ENCODE results near the gene GLRX5. TPM values are rescaled to one million over a fixed set of nuclear protein-coding genes. Genes with fewer than 3 reads are reported as not detected.
"Not testable (repeated sequence)": the region's sequence is repeated elsewhere in the genome, so short reads cannot be mapped to it uniquely, and the experiment has no call there.

The GLRX5 gene
- total and polyA plus RNA-seq, 11 donors = 60.8 to 113 (median 78.5) TPM

GRCh38 chr14:95507174-95507573 is 27.7 kb upstream of the GLRX5 start:
- ATAC-seq = peak; percentile 65 to 93 (median 91)
- peak overlapping the region in 1 of 12 donors; percentile 16 for H3K4me3 ChIP-seq
- intact Hi-C loops (cut with DNase I) = no loop called here

DNA sequence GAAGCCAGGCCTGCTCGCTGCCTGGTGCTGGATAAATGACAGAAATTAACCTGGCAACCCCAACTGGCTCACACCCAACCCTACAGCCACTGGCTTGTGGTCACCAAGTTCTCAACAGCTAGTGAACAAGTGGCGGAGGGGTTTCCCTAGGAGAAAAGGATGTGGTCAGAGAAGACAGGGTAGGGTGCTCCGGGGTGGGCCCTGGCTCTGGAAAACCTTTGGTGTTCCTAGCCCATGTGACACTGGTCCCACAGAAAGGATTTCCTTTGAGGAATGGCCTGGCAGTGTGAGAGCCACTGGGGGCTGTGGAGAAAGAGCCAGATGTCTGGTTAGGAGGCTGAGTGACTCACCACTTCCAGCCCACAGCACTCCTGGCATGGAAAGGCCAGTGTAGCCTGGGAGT is 27.1 kb upstream of the GLRX5 start:
- DNase-seq (no peak), ATAC-seq (peak; percentile 19 to 71 (median 60))
- peaks cover 0 to 14% (median 0%) of the 10 kb centered on the region in 9 donors for H3K36me3 ChIP-seq
- peak overlapping the region in 11 of 12 donors; percentile 2 to 76 (median 63) for H3K27ac ChIP-seq
- WGBS, 4 donors = 50 to 60% (median 55%) methylated on average over 3 of the region's 3 CpGs
- TF ChIP-seq CTCF (IDR thresholded peaks at IDR 0.05) (no peak), POLR2A (IDR thresholded peaks at IDR 0.05) (no peak)
- H3K4me1 ChIP-seq = peaks cover 0 to 77% (median 29%) of the 10 kb centered on the region in 12 donors
- H3K9me3 ChIP-seq = no peaks in the 10 kb centered on the region
- no peaks in the 10 kb centered on the region for H3K27me3 ChIP-seq
- H3K4me3 ChIP-seq = peak overlapping the region in 1 of 12 donors; percentile 16
- intact Hi-C loops (cut with DNase I) = no loop called here

More at GRCh38 chr14:95507174-95507573, 27.7 kb upstream of the GLRX5 start:
- 20 to 41% (median 34%) methylated on average over 6 to 8 of the region's 8 CpGs for WGBS, 4 donors
- DNase-seq = peak; percentile 67 to 83 (median 73)
- no peaks in the 10 kb centered on the region for H3K9me3 ChIP-seq
- H3K4me1 ChIP-seq = peaks cover 0 to 82% (median 29%) of the 10 kb centered on the region in 12 donors
- TF ChIP-seq CTCF (IDR thresholded peaks at IDR 0.05) (no peak), POLR2A (IDR thresholded peaks at IDR 0.05) (no peak)
- H3K36me3 ChIP-seq = peaks cover 0 to 13% (median 0%) of the 10 kb centered on the region in 9 donors
- no peaks in the 10 kb centered on the region for H3K27me3 ChIP-seq
- H3K27ac ChIP-seq = peak overlapping the region in 11 of 12 donors; percentile 2 to 76 (median 63)

DNA sequence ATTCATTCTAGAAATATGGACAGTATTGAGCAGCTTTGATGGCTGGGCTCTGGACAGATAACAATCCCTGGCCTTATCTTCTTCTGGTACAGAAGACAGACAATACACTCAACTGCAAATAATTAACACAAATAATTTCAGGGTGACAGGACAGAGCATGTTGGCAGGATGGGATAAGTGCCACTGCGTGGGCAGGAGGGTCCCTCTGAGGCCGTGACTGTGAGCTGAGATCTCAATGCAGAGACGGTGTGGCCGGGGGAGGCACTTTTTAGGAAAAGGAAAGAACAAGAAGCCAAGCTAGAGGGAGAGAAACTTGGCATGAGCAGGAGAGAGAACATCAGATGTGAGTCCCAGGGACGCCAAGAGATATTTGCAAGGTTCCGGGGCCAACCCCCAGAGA is 26.5 kb upstream of the GLRX5 start:
- ATAC-seq (no peak), DNase-seq (no peak)
- TF ChIP-seq CTCF (IDR thresholded peaks at IDR 0.05) (no peak), POLR2A (IDR thresholded peaks at IDR 0.05) (no peak)
- Histone ChIP-seq H3K4me1 (peaks cover 0 to 77% (median 29%) of the 10 kb centered on the region in 12 donors), H3K27ac (peak overlapping the region in 6 of 12 donors; percentile 36 to 76 (median 58)), H3K27me3 (no peaks in the 10 kb centered on the region), H3K9me3 (no peaks in the 10 kb centered on the region), H3K4me3 (no peak overlapping the region), H3K36me3 (peaks cover 0 to 14% (median 0%) of the 10 kb centered on the region in 9 donors)
- intact Hi-C loops (cut with DNase I) = no loop called here
- 80 to 88% (median 86%) methylated on average over 6 of the region's 6 CpGs for WGBS, 4 donors

DNA sequence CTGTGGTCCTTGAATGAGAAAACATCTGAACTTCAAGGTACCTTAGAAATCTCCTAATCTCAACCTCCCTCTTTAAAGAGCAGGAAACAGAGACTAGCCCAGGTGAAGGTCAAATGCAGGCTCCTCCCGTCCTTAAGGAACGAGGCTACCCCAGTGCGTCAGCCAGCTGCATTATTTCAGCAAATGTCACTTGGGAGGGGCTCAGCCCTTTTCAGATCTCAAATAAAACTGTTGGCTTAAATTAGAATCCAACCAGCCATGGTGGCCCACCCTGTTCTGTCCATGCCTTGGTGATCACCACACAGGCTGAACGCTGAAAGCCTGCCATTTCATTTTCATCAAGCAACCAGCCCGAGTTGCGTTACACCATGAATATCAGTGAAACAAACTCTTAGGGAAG is 25.4 kb upstream of the GLRX5 start:
- H3K4me3 ChIP-seq = no peak overlapping the region
- intact Hi-C loops (cut with DNase I) = no loop called here
- no peak for ATAC-seq
- WGBS, 4 donors = 86 to 92% (median 88%) methylated on average over 6 of the region's 6 CpGs
- H3K9me3 ChIP-seq = no peaks in the 10 kb centered on the region
- H3K27me3 ChIP-seq = no peaks in the 10 kb centered on the region
- peaks cover 0 to 77% (median 30%) of the 10 kb centered on the region in 12 donors for H3K4me1 ChIP-seq
- no peak for DNase-seq
- no peak overlapping the region for H3K27ac ChIP-seq
- TF ChIP-seq POLR2A (IDR thresholded peaks at IDR 0.05) = no peak
- TF ChIP-seq CTCF (IDR thresholded peaks at IDR 0.05) = no peak
- H3K36me3 ChIP-seq = peaks cover 0 to 14% (median 0%) of the 10 kb centered on the region in 9 donors

- H3K4me3 ChIP-seq; H3K27ac ChIP-seq; H3K9me3 ChIP-seq; intact Hi-C loops (cut with DNase I); H3K27me3 ChIP-seq; DNase-seq; ATAC-seq: not testable (repeated sequence)
- Histone ChIP-seq H3K36me3 (peaks cover 0 to 14% (median 0%) of the 10 kb centered on the region in 9 donors), H3K4me1 (peaks cover 0 to 77% (median 35%) of the 10 kb centered on the region in 12 donors)
- WGBS, 4 donors = 87 to 90% (median 88%) methylated on average over 9 of the region's 9 CpGs
These were observed 24.5 kb upstream of the GLRX5 start for GRCh38 chr14:95510344-95510743.
